Liver (tissue), 9 donors: ENCODE data around the gene ATP5MG. TPM values are rescaled to one million over a fixed set of nuclear protein-coding genes. Genes with fewer than 3 reads are reported as not detected.

Experiments used
- DNase-seq: peaks from one replicate; pipeline ENCODE4 v3.0.0-alpha.2; 2017; ENCODE audit warnings: low spot score
- H3K27ac ChIP-seq, 2 donors: one replicate each; pipeline ENCODE4 v1.7.0; 2013; ENCODE audit warnings: inconsistent platforms in 2 of 2, low read length in 2 of 2, control low read depth in 1 of 2, low read depth in 1 of 2, mild to moderate bottlenecking in 1 of 2
- H3K27me3 ChIP-seq, 4 donors: one replicate each; pipeline versions ENCODE4 v1.6.1 to v1.7.0; 2013; ENCODE audit warnings: low read length in 3 of 4, inconsistent platforms in 1 of 4, mild to moderate bottlenecking in 1 of 4, moderate library complexity in 1 of 4; ENCODE audit not compliant: control insufficient read depth in 4 of 4, insufficient read depth in 4 of 4
- H3K36me3 ChIP-seq, 4 donors: one replicate each; pipeline versions ENCODE4 v1.6.1 to v1.7.0; 2013; ENCODE audit warnings: low read length in 3 of 4, mild to moderate bottlenecking in 3 of 4, low read depth in 1 of 4, moderate library complexity in 1 of 4; ENCODE audit not compliant: control insufficient read depth in 4 of 4, insufficient read depth in 3 of 4
- H3K4me1 ChIP-seq, 4 donors: one replicate each; pipeline versions ENCODE4 v1.6.1 to v1.7.0; 2013; ENCODE audit warnings: low read length in 3 of 4, mild to moderate bottlenecking in 3 of 4, moderate library complexity in 1 of 4; ENCODE audit not compliant: control insufficient read depth in 4 of 4, insufficient read depth in 4 of 4
- H3K4me3 ChIP-seq, 3 donors: one replicate each; pipeline versions ENCODE4 v1.6.1 to v1.7.0; 2013; ENCODE audit warnings: low read length in 3 of 3, control low read depth in 1 of 3, low read depth in 1 of 3, mild to moderate bottlenecking in 1 of 3
- H3K9ac ChIP-seq, 2 donors: one replicate each; pipeline ENCODE4 v1.7.0; 2013; ENCODE audit warnings: low read length in 2 of 2, mild to moderate bottlenecking in 2 of 2, moderate library complexity in 2 of 2, control low read depth in 1 of 2, low read depth in 1 of 2
- H3K9me3 ChIP-seq, 4 donors: one replicate each; pipeline versions ENCODE4 v1.6.1 to v1.7.0; 2013; ENCODE audit warnings: low read length in 3 of 4; ENCODE audit not compliant: control insufficient read depth in 4 of 4
- CTCF ChIP-seq: fragments of 150-350 bp; IDR thresholded peaks from 2 replicates; pipeline ENCODE4 v1.5.1; 2017; ENCODE audit warnings: improper control_type of control experiment, low read depth, low read length; ENCODE audit not compliant: missing input control
- EGR1 ChIP-seq, 2 donors: IDR thresholded peaks; 2 replicates each; pipeline ENCODE4 v1.6.1; 2016 to 2018; ENCODE audit warnings: antibody characterized with exemption in 2 of 2, low read depth in 2 of 2
- FOXA1 ChIP-seq: IDR thresholded peaks from 2 replicates; pipeline ENCODE4 v1.6.1; 2016; ENCODE audit warnings: antibody characterized with exemption
- GABPA ChIP-seq, 2 donors: IDR thresholded peaks in 1 of 2; conservative IDR thresholded peaks in 1 of 2; 2 replicates each; pipeline ENCODE4 v1.6.1; 2016; ENCODE audit warnings: antibody characterized with exemption in 2 of 2, mild to moderate bottlenecking in 1 of 2, moderate library complexity in 1 of 2
- JUND ChIP-seq, 2 donors: IDR thresholded peaks; 2 replicates each; pipeline ENCODE4 v1.6.1; 2016; ENCODE audit warnings: antibody characterized with exemption in 2 of 2
- NR2F2 ChIP-seq: IDR thresholded peaks from 2 replicates; pipeline ENCODE4 v1.6.1; 2016; ENCODE audit warnings: antibody characterized with exemption
- RAD21 ChIP-seq, 2 donors: IDR thresholded peaks; 2 replicates each; pipeline ENCODE4 v1.6.1; 2016; ENCODE audit warnings: antibody characterized with exemption in 2 of 2, mild to moderate bottlenecking in 2 of 2
- REST ChIP-seq: IDR thresholded peaks from 2 replicates; pipeline ENCODE4 v1.6.1; 2016; ENCODE audit warnings: antibody characterized with exemption, mild to moderate bottlenecking
- SP1 ChIP-seq: IDR thresholded peaks from 2 replicates; pipeline ENCODE4 v1.6.1; 2018; ENCODE audit warnings: antibody characterized with exemption, mild to moderate bottlenecking
- TAF1 ChIP-seq: conservative IDR thresholded peaks from 2 replicates; pipeline ENCODE4 v1.6.1; 2016; ENCODE audit warnings: antibody characterized with exemption, mild to moderate bottlenecking
- ZBTB33 ChIP-seq: IDR thresholded peaks from 2 replicates; pipeline ENCODE4 v1.6.1; 2016; ENCODE audit warnings: antibody characterized with exemption
- WGBS: extraction: QIAGEN DNeasy Blood & Tissue Kit; methylation state at CpG from one replicate; pipeline ENCODE4 v1.1.7; 2013; 5-methylcytosine and 5-hydroxymethylcytosine counted together
- polyA plus RNA-seq, 2 donors: library from polyadenylated mRNA; stranded (reverse) in 1 of 2; unstranded in 1 of 2; fragments of 200-250 nt in 1 of 2; fragments of >200 nt in 1 of 2; fragmentation: Nextera tagmentation in 1 of 2; extraction: Ambion mirVana in 1 of 2; gene quantifications; one replicate each; pipeline versions ENCODE4 v1.2.1 to v1.2.3, GENCODE V29; 2013 to 2015
- total RNA-seq, 2 donors: library from RNA; depleted of rRNA; stranded (reverse); fragments of >200 nt; gene quantifications; one replicate each; pipeline ENCODE4 v1.2.3, GENCODE V29; 2014
- TF ChIP-seq, protein P1 (sequence below): IDR thresholded peaks from 2 replicates; pipeline ENCODE4 v1.6.1; 2016; ENCODE audit warnings: antibody characterized with exemption
- donor health status: healthy.
- donor health status: healthy.
- donor health status: healthy.
- donor health status: healthy.
- donor health status: healthy.

ATP5MG gene
- total and polyA plus RNA-seq, 4 donors = 25.5 to 542 (median 87.6) TPM

DNA sequence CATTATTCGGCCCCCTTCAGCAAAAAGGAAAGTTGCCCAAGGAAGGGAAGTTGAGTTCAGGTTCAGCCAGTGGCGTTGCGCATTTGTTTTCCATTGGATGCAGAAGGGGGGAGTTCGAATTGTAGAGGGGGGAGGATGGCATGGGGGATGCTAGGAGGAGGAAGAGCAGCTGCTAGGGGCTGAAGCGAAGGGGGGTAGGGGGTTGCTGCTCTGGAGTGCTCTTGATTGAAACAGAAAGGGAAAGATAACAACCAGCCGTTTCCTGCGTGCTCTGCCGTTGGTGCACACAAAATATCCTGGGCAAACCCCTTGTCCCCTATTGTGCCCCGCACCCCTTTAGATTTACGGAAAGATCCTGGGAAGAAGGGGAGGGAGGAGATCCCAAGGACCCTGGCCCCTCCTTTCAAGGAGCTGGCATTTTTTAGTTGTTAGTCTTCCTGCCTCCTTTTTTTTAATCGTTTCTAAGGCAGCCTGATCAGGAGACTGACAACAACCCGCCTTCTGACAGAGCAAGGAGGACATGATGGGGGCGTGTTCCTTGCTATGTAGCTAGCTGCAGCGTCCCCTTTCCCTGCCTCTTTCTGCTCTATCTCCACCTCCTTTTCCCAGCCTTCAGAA, 37.0 kb downstream of the ATP5MG start:
- peaks cover 6 to 51% (median 42%) of the 10 kb centered on the region in 4 donors for H3K4me1 ChIP-seq
- DNase-seq = peak; percentile 49
- no peak for TF ChIP-seq EGR1 (IDR thresholded peaks at IDR 0.05; ENCODE audit: low read depth in 2 of 2)
- no peak for TF ChIP-seq RAD21 (IDR thresholded peaks at IDR 0.05)
- no peak for TF ChIP-seq ZBTB33
- TF ChIP-seq REST = peak; percentile 6
- peak overlapping the region in 1 of 2 donors; percentile 58 for H3K9ac ChIP-seq
- H3K4me3 ChIP-seq = peak overlapping the region; percentile 63 to 98 (median 88)
- 34% methylated on average over 14 of the region's 14 CpGs for WGBS
- peak overlapping the region; percentile 79 to 84 for H3K27ac ChIP-seq
- no peaks in the 10 kb centered on the region for H3K9me3 ChIP-seq
- H3K27me3 ChIP-seq = no peaks in the 10 kb centered on the region
- no peaks in the 10 kb centered on the region for H3K36me3 ChIP-seq

DNA sequence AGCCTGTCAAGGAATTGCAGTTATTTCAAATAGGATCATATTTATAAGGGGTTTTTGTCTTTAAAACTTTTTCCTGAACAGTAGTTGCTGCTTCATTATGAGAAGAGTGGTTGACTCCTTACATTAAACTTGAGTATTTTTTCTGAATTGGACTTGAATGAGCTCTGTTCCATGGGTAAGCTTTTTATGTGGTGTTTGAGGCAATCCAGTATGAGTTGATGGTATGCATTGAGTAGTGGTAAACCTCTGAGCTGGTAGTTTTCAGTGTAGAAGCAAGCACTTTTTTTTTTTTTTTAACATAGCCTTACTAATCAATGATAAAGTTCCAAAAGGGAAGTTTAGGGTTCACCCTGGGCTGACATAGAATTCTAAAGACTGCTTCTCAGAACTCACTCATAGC, 38.2 kb downstream of the ATP5MG start:
- TF ChIP-seq TAF1 = no peak
- TF ChIP-seq RAD21 (IDR thresholded peaks at IDR 0.05) = no peak
- TF ChIP-seq EGR1 (IDR thresholded peaks at IDR 0.05; ENCODE audit: low read depth in 2 of 2) = no peak
- no peak for TF ChIP-seq SP1
- no peak overlapping the region for H3K27ac ChIP-seq
- H3K4me3 ChIP-seq = no peak overlapping the region
- no peak overlapping the region for H3K9ac ChIP-seq
- H3K36me3 ChIP-seq = no peaks in the 10 kb centered on the region
- H3K9me3 ChIP-seq = no peaks in the 10 kb centered on the region
- peaks cover 6 to 43% (median 34%) of the 10 kb centered on the region in 4 donors for H3K4me1 ChIP-seq
- H3K27me3 ChIP-seq = no peaks in the 10 kb centered on the region
- DNase-seq = no peak

DNA sequence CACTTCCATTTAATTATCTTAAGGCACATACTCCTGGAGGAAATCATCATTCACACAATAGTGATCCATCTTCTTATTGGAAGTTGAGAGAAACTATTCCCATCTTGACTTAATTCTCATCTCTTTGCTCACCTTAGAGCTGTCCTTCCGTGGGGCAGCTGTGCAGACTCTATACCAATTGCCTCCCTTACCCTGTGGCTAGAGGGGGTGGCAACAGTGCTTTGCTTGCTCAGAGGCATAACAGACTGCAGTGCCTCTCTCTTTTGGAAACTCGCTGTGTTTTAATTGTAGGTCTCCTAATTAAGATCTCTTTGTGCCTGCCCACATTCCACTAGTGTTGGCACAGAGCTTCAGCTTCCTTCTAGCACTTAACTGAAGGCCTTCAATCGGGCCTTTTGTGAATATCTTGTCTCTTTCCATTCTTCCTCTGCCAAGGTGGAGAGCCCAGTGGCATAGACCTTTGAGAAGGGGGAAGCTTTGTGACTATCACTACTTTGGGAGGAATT, 40.4 kb downstream of the ATP5MG start:
- Histone ChIP-seq H3K4me3 (no peak overlapping the region), H3K4me1 (peaks cover 6 to 32% (median 28%) of the 10 kb centered on the region in 4 donors), H3K27ac (no peak overlapping the region), H3K27me3 (no peaks in the 10 kb centered on the region), H3K36me3 (no peaks in the 10 kb centered on the region), H3K9ac (no peak overlapping the region), H3K9me3 (no peaks in the 10 kb centered on the region)
- 66% methylated on average over 3 of the region's 3 CpGs for WGBS
- DNase-seq = no peak
- TF ChIP-seq JUND (IDR thresholded peaks at IDR 0.05) (no peak), TAF1 (no peak), SP1 (no peak), CTCF (no peak), FOXA1 (no peak), REST (no peak), NR2F2 (no peak), GABPA (IDR thresholded peaks at IDR 0.05 in 1 of 2, conservative IDR thresholded peaks at IDR 0.05 in 1 of 2) (no peak)
- TF ChIP-seq, protein P1, sequence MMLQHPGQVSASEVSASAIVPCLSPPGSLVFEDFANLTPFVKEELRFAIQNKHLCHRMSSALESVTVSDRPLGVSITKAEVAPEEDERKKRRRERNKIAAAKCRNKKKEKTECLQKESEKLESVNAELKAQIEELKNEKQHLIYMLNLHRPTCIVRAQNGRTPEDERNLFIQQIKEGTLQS = no peak
